ENCODE results near the gene REX1BD.

GRCh38 chr19:18571564-18572344 is 16.8 kb upstream of the REX1BD start, which contains the start of gene UBA52:
- TF ChIP-seq CTCF (IDR thresholded peaks at IDR 0.05; ENCODE audit: low read depth, low read length, poor library complexity, severe bottlenecking) (no peak), EZH2phosphoT487 (IDR thresholded peaks at IDR 0.05; ENCODE audit: borderline replicate concordance, low read length) (no peak)
